GM23248 (cell line): ENCODE measurements around the gene ZEB2.

Experiments
- EZH2 ChIP-seq: fragments of 200-600 bp; sonication (generic); IDR thresholded peaks from 2 replicates; pipeline ENCODE4 v1.6.1; 2018; ENCODE audit warnings: antibody characterized with exemption, mild to moderate bottlenecking; ENCODE audit not compliant: insufficient read depth, poor library complexity, severe bottlenecking
- EZH2phosphoT487 ChIP-seq: fragments of 200-600 bp; sonication (generic); IDR thresholded peaks from 2 replicates; pipeline ENCODE4 v1.6.1; 2018; ENCODE audit warnings: antibody characterized with exemption, moderate library complexity, mild to moderate bottlenecking, low read depth; ENCODE audit not compliant: insufficient read depth

DNA sequence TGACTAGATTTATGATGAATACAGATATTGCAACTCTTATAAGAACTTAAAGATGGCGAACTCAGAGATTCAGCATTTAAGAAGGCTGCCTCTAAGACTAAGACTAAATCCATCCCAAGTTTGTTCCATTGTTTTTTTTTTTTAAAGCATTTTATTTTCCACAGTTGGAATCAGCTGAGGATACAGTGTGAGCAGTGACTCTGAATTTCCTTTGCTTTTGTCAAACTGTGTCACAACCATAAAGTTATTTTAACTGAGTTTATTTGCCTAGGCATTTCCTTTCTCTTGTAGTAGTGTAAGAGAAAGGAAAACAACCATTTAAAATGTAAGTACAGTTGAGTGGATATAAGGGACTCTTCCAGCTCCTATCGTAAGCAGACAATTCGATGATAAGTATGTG is 63.9 kb downstream of the ZEB2 start:
- TF ChIP-seq EZH2phosphoT487 (no peak), EZH2 (no peak)
